T-helper 1 cell (primary cell): ENCODE results near the gene SHISA6.

ENCODE experiments used
- DNase-seq, 5 donors: peaks; one replicate each; pipeline ENCODE4 v3.0.0-alpha.2; 2012 to 2020
- total RNA-seq, 4 donors: gene quantifications; one replicate each; lab custom pipeline; 2026; lab: John Stamatoyannopoulos, UW

Gene SHISA6
- 0 reads per million in 4 donors for total RNA-seq

- DNase-seq: no peak
Observed at GRCh38 chr17:11240841-11241610, at the start of gene SHISA6. TSS of gene SHISA6 (plus strand) at chr17:11241213.

GRCh38 chr17:11195801-11196200 lies 45.2 kb upstream of the SHISA6 start:
- DNase-seq: no peak

- no peak for DNase-seq
Observed at GRCh38 chr17:11204991-11205390, 36.0 kb upstream of the SHISA6 start.

GRCh38 chr17:11205659-11206058 lies 35.4 kb upstream of the SHISA6 start:
- DNase-seq: no peak

GRCh38 chr17:11209906-11210305 lies 31.1 kb upstream of the SHISA6 start:
- no peak for DNase-seq

- no peak for DNase-seq
Observed at GRCh38 chr17:11212792-11213191, 28.2 kb upstream of the SHISA6 start.

GRCh38 chr17:11216976-11217375 lies 24.0 kb upstream of the SHISA6 start:
- no peak for DNase-seq

GRCh38 chr17:11221196-11221595 lies 19.8 kb upstream of the SHISA6 start:
- no peak for DNase-seq

GRCh38 chr17:11221721-11222120 lies 19.3 kb upstream of the SHISA6 start:
- no peak for DNase-seq

GRCh38 chr17:11238705-11239104 lies 2.3 kb upstream of the SHISA6 start:
- DNase-seq: no peak

- no peak for DNase-seq
Observed at GRCh38 chr17:11239379-11239970, 1.5 kb upstream of the SHISA6 start.

GRCh38 chr17:11240041-11240840 lies 772 bp upstream of the SHISA6 start:
- DNase-seq: no peak

- no peak for DNase-seq
Observed at GRCh38 chr17:11241611-11242226, 706 bp downstream of the SHISA6 start.

- no peak for DNase-seq
Observed at GRCh38 chr17:11242411-11242810, 1.4 kb downstream of the SHISA6 start.

- DNase-seq: no peak
Observed at GRCh38 chr17:11244776-11245175, 3.8 kb downstream of the SHISA6 start.

- DNase-seq: no peak
Observed at GRCh38 chr17:11245187-11245586, 4.2 kb downstream of the SHISA6 start.

- DNase-seq: no peak
Observed at GRCh38 chr17:11245791-11246190, 4.8 kb downstream of the SHISA6 start.

- DNase-seq: no peak
Observed at GRCh38 chr17:11250161-11250560, 9.1 kb downstream of the SHISA6 start.

- DNase-seq: no peak
Observed at GRCh38 chr17:11251561-11252107, 10.6 kb downstream of the SHISA6 start.

- no peak for DNase-seq
Observed at GRCh38 chr17:11252146-11252545, 11.1 kb downstream of the SHISA6 start.

GRCh38 chr17:11256877-11257276 lies 15.9 kb downstream of the SHISA6 start:
- DNase-seq: no peak

- DNase-seq: no peak
Observed at GRCh38 chr17:11264183-11264871, 23.3 kb downstream of the SHISA6 start.
